AG09319 (cell line): ENCODE measurements around the gene KRTAP10-9.

Experiments used
- DNase-seq: peaks from one replicate; pipeline ENCODE4 v3.0.0-alpha.2; 2010; ENCODE audit warnings: low read depth; ENCODE audit errors: extremely low read depth
- CTCF ChIP-seq: IDR thresholded peaks from 2 replicates; pipeline ENCODE4 v1.5.1; 2011; ENCODE audit warnings: low read depth, mild to moderate bottlenecking, inconsistent platforms, low read length, moderate library complexity

KRTAP10-9 gene

GRCh38 chr21:44592446-44593311 lies 34.2 kb upstream of the KRTAP10-9 start, which contains the start of gene KRTAP10-6:
Gene KRTAP10-6, minus strand, starts transcription at chr21:44592505. Its CDS starts 21 bp downstream, at chr21:44592484.
- TF ChIP-seq CTCF, result no peak
- DNase-seq, result no peak

GRCh38 chr21:44593598-44594405 lies 33.1 kb upstream of the KRTAP10-9 start:
- TF ChIP-seq CTCF, result no peak
- DNase-seq, result no peak

GRCh38 chr21:44594406-44594916 lies 32.4 kb upstream of the KRTAP10-9 start:
- no peak for TF ChIP-seq CTCF

GRCh38 chr21:44595524-44595923 lies 31.4 kb upstream of the KRTAP10-9 start:
- no peak for DNase-seq
- no peak for TF ChIP-seq CTCF

More at GRCh38 chr21:44594406-44594916, 32.4 kb upstream of the KRTAP10-9 start:
- no peak for DNase-seq

- DNase-seq, result no peak
- TF ChIP-seq CTCF, result no peak
Measured at GRCh38 chr21:44596068-44596725, 30.7 kb upstream of the KRTAP10-9 start.

GRCh38 chr21:44598061-44598460 lies 28.8 kb upstream of the KRTAP10-9 start:
- no peak for TF ChIP-seq CTCF
- DNase-seq, result no peak
